K562 (cell line): ENCODE data around the gene GLI3. TPM values are rescaled to one million over a fixed set of nuclear protein-coding genes. Genes with fewer than 3 reads are reported as not detected.

Source experiments
- ATAC-seq: fragments of 200-7000 bp; cut with Tn5 transposase; 3 replicates; pipeline ENCODE4 v1.9.1; 2020; ENCODE audit warnings: moderate library complexity
- BruUV-seq: library from RNA; stranded (reverse); fragments of 400-500 nt; replicated peaks from 2 replicates; lab custom pipeline; 2021; lab: Mats Ljungman, UMichigan
- CTCF ChIA-PET: fragments of 300-600 bp; formaldehyde crosslinking; extraction: SDS; loops from one replicate; lab custom pipeline; 2021; ENCODE audit warnings: low intra/inter-chr PET ratio; lab: Yijun Ruan, JAX
- POLR2A ChIA-PET: fragments of 300-600, 350-650 bp; sonication (Branson Sonifier 250); formaldehyde crosslinking; extraction: SDS; loops from one replicate; lab custom pipeline; 2021; ENCODE audit warnings: antibody characterized with exemption, inconsistent platforms; lab: Yijun Ruan, JAX
- DNase-seq, 4 experiments: peaks; one replicate each; pipeline versions ENCODE4 v3.0.0 to v3.0.0-alpha.2; 2011 to 2018; ENCODE audit warnings: low spot score in 3 of 4, mixed read lengths in 3 of 4; ENCODE audit errors: extremely low read depth in 1 of 4
- FAIRE-seq: peaks from 2 replicates; lab custom pipeline; 2011; peaks lifted over from hg19 to GRCh38; lab: Jason Lieb, UNC
- H2AFZ ChIP-seq: 2 replicates; pipeline ENCODE4 v1.6.0; 2011; ENCODE audit warnings: low read depth, low read length, control low read depth, inconsistent platforms
- H3K27ac ChIP-seq: fragments of 200-600 bp; 3 replicates; pipeline ENCODE4 v1.8.0; 2011; ENCODE audit warnings: low read depth, mild to moderate bottlenecking, control low read depth, inconsistent platforms, low read length, moderate library complexity, mixed read lengths; ENCODE audit errors: extremely low read depth
- H3K27me3 ChIP-seq, 2 experiments: fragments of 300-600 bp in 1 of 2; 2 replicates in 1 of 2; 3 replicates in 1 of 2; pipeline versions ENCODE4 v1.6.0 to v1.8.0; 2011; ENCODE audit warnings: inconsistent platforms in 2 of 2, low read length in 2 of 2, mild to moderate bottlenecking in 1 of 2, mixed read lengths in 1 of 2, moderate library complexity in 1 of 2; ENCODE audit not compliant: control insufficient read depth in 2 of 2, insufficient read depth in 2 of 2
- H3K36me3 ChIP-seq: fragments of 300-600 bp; 3 replicates; pipeline ENCODE4 v1.8.0; 2011; ENCODE audit warnings: mild to moderate bottlenecking, low read length, inconsistent platforms; ENCODE audit not compliant: control insufficient read depth, insufficient read depth
- H3K4me1 ChIP-seq, 2 experiments: fragments of 200-600 bp in 1 of 2; replicated peaks in 1 of 2; 2 replicates in 1 of 2; 3 replicates in 1 of 2; pipeline versions ENCODE4 v1.5.1 to v1.8.0; 2011; ENCODE audit warnings: inconsistent platforms in 2 of 2, low read length in 2 of 2, mild to moderate bottlenecking in 1 of 2, mixed read lengths in 1 of 2, moderate library complexity in 1 of 2; ENCODE audit not compliant: control insufficient read depth in 2 of 2, insufficient read depth in 2 of 2
- H3K4me2 ChIP-seq: 2 replicates; pipeline ENCODE4 v1.6.1; 2011; ENCODE audit warnings: low read length, control low read depth, inconsistent platforms, mixed read lengths; ENCODE audit not compliant: insufficient read depth
- H3K4me3 ChIP-seq: fragments of 200-600 bp; sonication (generic), shearing (Covaris generic); 2 replicates; pipeline ENCODE4 v1.5.1; 2016; ENCODE audit warnings: control low read depth, inconsistent platforms
- H3K79me2 ChIP-seq: fragments of 200-600 bp; 3 replicates; pipeline ENCODE4 v1.8.0; 2011; ENCODE audit warnings: low read length, inconsistent platforms; ENCODE audit not compliant: control insufficient read depth, insufficient read depth
- H3K9ac ChIP-seq, 2 experiments: 2 replicates each; pipeline versions ENCODE4 v1.6.0 to v1.6.1; 2011; ENCODE audit warnings: low read depth in 2 of 2, low read length in 2 of 2, control low read depth in 1 of 2, inconsistent platforms in 1 of 2, mild to moderate bottlenecking in 1 of 2, mixed read lengths in 1 of 2; ENCODE audit not compliant: insufficient read depth in 1 of 2
- H3K9me1 ChIP-seq: one replicate; pipeline ENCODE4 v1.6.0; 2011; ENCODE audit warnings: inconsistent platforms, mild to moderate bottlenecking, low read length, moderate library complexity; ENCODE audit not compliant: control insufficient read depth, insufficient read depth
- H3K9me3 ChIP-seq: replicated peaks from 2 replicates; pipeline ENCODE4 v1.5.1; 2011; ENCODE audit warnings: low read depth, low read length, inconsistent platforms; ENCODE audit not compliant: control insufficient read depth, insufficient read depth
- H4K20me1 ChIP-seq: replicated peaks from 2 replicates; pipeline ENCODE4 v1.6.1; 2011; ENCODE audit warnings: low read length, inconsistent platforms, mixed read lengths; ENCODE audit not compliant: control insufficient read depth, insufficient read depth
- ERF ChIP-seq: fragments of 450-650 bp; formaldehyde crosslinking; IDR thresholded peaks from 2 replicates; pipeline ENCODE4 v1.4.0; 2020; ENCODE audit warnings: mild to moderate bottlenecking, mixed read lengths
- HDAC2 ChIP-seq: fragments of 450-650 bp; IDR thresholded peaks from 2 replicates; pipeline ENCODE4 v1.6.1; 2016; ENCODE audit warnings: mild to moderate bottlenecking
- HDAC6 ChIP-seq: IDR thresholded peaks from 2 replicates; pipeline ENCODE4 v1.6.1; 2012; ENCODE audit warnings: low read depth, mild to moderate bottlenecking, control low read depth, inconsistent platforms, low read length, moderate library complexity
- PBX2 ChIP-seq, 2 experiments: IDR thresholded peaks in 1 of 2; conservative IDR thresholded peaks in 1 of 2; 2 replicates each; pipeline ENCODE4 v1.6.1; 2016; ENCODE audit warnings: low read depth in 2 of 2, mild to moderate bottlenecking in 1 of 2, missing compliant biosample characterization in 1 of 2, missing genetic modification characterization in 1 of 2, moderate library complexity in 1 of 2
- PRPF4 ChIP-seq: fragments of 200-400 bp; formaldehyde crosslinking; IDR thresholded peaks from one replicate; pipeline ENCODE4 v1.6.1; 2017; ENCODE audit warnings: low read length, low read depth, mild to moderate bottlenecking; ENCODE audit not compliant: insufficient read depth, poor library complexity, severe bottlenecking
- RUNX1 ChIP-seq: sonication (generic); IDR thresholded peaks from 2 replicates; pipeline ENCODE4 v1.6.1; 2016; ENCODE audit warnings: antibody characterized with exemption, low read depth
- SNIP1 ChIP-seq: fragments of 450-650 bp; IDR thresholded peaks from 2 replicates; pipeline ENCODE4 v1.7.1; 2017; ENCODE audit warnings: low read depth, mild to moderate bottlenecking
- SNRNP70 ChIP-seq: fragments of 200-400 bp; formaldehyde crosslinking; optimal IDR thresholded peaks from 2 replicates; pipeline ENCODE3; 2017; ENCODE audit warnings: low read depth, low read length
- USF1 ChIP-seq: sonication (generic); formaldehyde crosslinking; IDR thresholded peaks from 2 replicates; pipeline ENCODE4 v1.9.0; 2022; ENCODE audit warnings: mild to moderate bottlenecking, missing genetic modification reagents
- XRCC4 ChIP-seq: IDR thresholded peaks from one replicate; pipeline ENCODE4 v1.6.1; 2011; ENCODE audit not compliant: insufficient read depth, insufficient read length; ENCODE audit errors: extremely low read depth
- ZNF253 ChIP-seq: fragments of 250-450 bp; sonication (Bioruptor Pico); conservative IDR thresholded peaks from 2 replicates; pipeline ENCODE4 v1.6.1; 2021; ENCODE audit warnings: mild to moderate bottlenecking
- ZNF780A ChIP-seq: fragments of 250-450 bp; sonication (Bioruptor Pico); IDR thresholded peaks from 2 replicates; pipeline ENCODE4 v1.5.0; 2021; ENCODE audit warnings: mild to moderate bottlenecking
- WGBS: fragments of 100-300 bp; shearing (Covaris generic); methylation state at CpG from one replicate; pipeline ENCODE4 v1.1.6; 2016; ENCODE audit warnings: low coverage, mixed read lengths; ENCODE audit not compliant: insufficient coverage; ENCODE audit errors: missing lambda C conversion rate; 5-methylcytosine and 5-hydroxymethylcytosine counted together
- in situ Hi-C: fragments of 300-500 bp; cut with MboI; formaldehyde crosslinking; loops from 4 replicates; pipeline ENCODE4 v1.15.0; 2018; ENCODE audit warnings: inconsistent platforms, mixed read lengths
- intact Hi-C: fragments of 100-400 bp; cut with micrococcal nuclease; formaldehyde crosslinking; loops from 2 replicates; pipeline ENCODE4 v1.14.2; 2022
- polyA plus RNA-seq, 8 experiments: library from polyadenylated mRNA; depleted of rRNA in 4 of 8; stranded (reverse) in 5 of 8; unstranded in 3 of 8; fragments of >200 nt; fragmentation: Nextera tagmentation in 2 of 8; fragmentation: Illumina TruSeq in 1 of 8; extraction: Ambion mirVana in 2 of 8; extraction: Trizol in 1 of 8; gene quantifications; 2 replicates each; pipeline versions ENCODE4 v1.2.1 to v1.2.3, GENCODE V29; 2011 to 2014; ENCODE audit warnings: inconsistent platforms in 1 of 8, missing spikeins in 1 of 8
- total RNA-seq, 7 experiments: library from RNA; depleted of rRNA in 6 of 7; stranded (reverse); fragments of >200 nt in 6 of 7; fragmentation: Illumina TruSeq in 2 of 7; extraction: Trizol in 2 of 7; gene quantifications; 2 replicates each; pipeline versions ENCODE4 v1.2.1 to v1.2.3, GENCODE V29; 2011 to 2021; ENCODE audit warnings: low replicate concordance in 1 of 7
- TF ChIP-seq, protein P1 (sequence below), 2 experiments: IDR thresholded peaks; 2 replicates each; pipeline ENCODE4 v1.6.1; 2011; ENCODE audit warnings: borderline replicate concordance in 1 of 2, control low read depth in 1 of 2, low read depth in 1 of 2, low read length in 1 of 2, mild to moderate bottlenecking in 1 of 2, mixed read lengths in 1 of 2, moderate library complexity in 1 of 2; ENCODE audit not compliant: insufficient read depth in 1 of 2, insufficient read length in 1 of 2, poor library complexity in 1 of 2, severe bottlenecking in 1 of 2; ENCODE audit errors: extremely low read depth in 1 of 2
- TF ChIP-seq, protein P2 (sequence below): fragments of 250-450 bp; sonication (Bioruptor Pico); IDR thresholded peaks from 2 replicates; pipeline ENCODE4 v1.5.0; 2022; ENCODE audit warnings: mild to moderate bottlenecking

Gene GLI3
- total and polyA plus RNA-seq, 9 of the 15 experiments (the other 6 are each of a cell fraction or from before 2014, with no cell fraction given): 0.01 to 0.18 (median 0.07) TPM; not detected in 6

DNA sequence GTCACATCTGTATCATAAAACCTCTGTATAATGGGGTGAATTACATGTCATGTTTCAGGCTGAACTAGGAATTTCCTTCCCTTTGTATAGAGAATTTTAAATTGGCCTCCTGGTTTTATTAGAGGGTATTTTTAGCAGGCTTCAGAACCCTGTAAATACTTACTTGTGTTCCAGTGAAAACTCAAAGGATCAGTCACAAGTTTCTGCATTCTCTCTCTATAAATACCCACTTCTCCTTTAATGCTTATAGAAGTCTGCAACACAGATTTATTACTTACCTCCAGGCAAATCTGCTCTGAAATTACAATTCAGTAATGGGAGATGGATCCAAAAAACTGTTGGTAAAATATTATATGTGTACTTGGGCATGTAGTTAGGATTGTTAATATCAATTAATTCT is 161.6 kb downstream of the GLI3 start (continued):
- TF ChIP-seq ZNF253 (CRISPR knock-in tag) (no peak), SNRNP70 (no peak), SNIP1 (no peak), PRPF4 (no peak), HDAC2 (no peak)

GRCh38 chr7:42074076-42074475 is 162.9 kb downstream of the GLI3 start:
- H3K9ac ChIP-seq: no peak overlapping the region
- no peaks in the 10 kb centered on the region for H3K9me3 ChIP-seq
- H3K4me3 ChIP-seq: no peak overlapping the region
- in situ Hi-C loops: no loop called here
- POLR2A ChIA-PET: no interaction called here
- no peaks in the 10 kb centered on the region for H3K4me1 ChIP-seq
- H3K9me1 ChIP-seq: no peaks in the 10 kb centered on the region
- WGBS: 0% methylated on average over 4 of the region's 4 CpGs
- no TSS peak for BruUV-seq
- intact Hi-C loops: no loop called here
- H3K27ac ChIP-seq: no peak overlapping the region
- ATAC-seq (no peak), FAIRE-seq (no peak), DNase-seq (no peak)
- CTCF ChIA-PET: no interaction called here
- no peak overlapping the region for H2AFZ ChIP-seq
- peaks cover 0 to 10% of the 10 kb centered on the region in 2 experiments; a peak in 2 of 5 replicates for H3K27me3 ChIP-seq
- no peaks in the 10 kb centered on the region for H4K20me1 ChIP-seq
- no peaks in the 10 kb centered on the region for H3K79me2 ChIP-seq
- no peaks in the 10 kb centered on the region for H3K36me3 ChIP-seq
- no peak overlapping the region for H3K4me2 ChIP-seq
- TF ChIP-seq PBX2 (CRISPR knock-in tag; IDR thresholded peaks at IDR 0.05; ENCODE audit: low read depth) (no peak), PBX2 (tag; conservative IDR thresholded peaks at IDR 0.05; ENCODE audit: low read depth) (no peak), HDAC6 (no peak), ZNF780A (CRISPR knock-in tag) (no peak), ERF (CRISPR knock-in tag) (no peak), XRCC4 (no peak), RUNX1 (no peak), USF1 (CRISPR knock-in tag) (no peak)
- TF ChIP-seq, protein P1, sequence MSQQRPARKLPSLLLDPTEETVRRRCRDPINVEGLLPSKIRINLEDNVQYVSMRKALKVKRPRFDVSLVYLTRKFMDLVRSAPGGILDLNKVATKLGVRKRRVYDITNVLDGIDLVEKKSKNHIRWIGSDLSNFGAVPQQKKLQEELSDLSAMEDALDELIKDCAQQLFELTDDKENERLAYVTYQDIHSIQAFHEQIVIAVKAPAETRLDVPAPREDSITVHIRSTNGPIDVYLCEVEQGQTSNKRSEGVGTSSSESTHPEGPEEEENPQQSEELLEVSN (IDR thresholded peaks at IDR 0.05; ENCODE audit: borderline replicate concordance in 1 of 2, extremely low read depth in 1 of 2, insufficient read depth in 1 of 2, insufficient read length in 1 of 2, low read depth in 1 of 2, low read length in 1 of 2, poor library complexity in 1 of 2, severe bottlenecking in 1 of 2): no peak
- TF ChIP-seq, protein P2, sequence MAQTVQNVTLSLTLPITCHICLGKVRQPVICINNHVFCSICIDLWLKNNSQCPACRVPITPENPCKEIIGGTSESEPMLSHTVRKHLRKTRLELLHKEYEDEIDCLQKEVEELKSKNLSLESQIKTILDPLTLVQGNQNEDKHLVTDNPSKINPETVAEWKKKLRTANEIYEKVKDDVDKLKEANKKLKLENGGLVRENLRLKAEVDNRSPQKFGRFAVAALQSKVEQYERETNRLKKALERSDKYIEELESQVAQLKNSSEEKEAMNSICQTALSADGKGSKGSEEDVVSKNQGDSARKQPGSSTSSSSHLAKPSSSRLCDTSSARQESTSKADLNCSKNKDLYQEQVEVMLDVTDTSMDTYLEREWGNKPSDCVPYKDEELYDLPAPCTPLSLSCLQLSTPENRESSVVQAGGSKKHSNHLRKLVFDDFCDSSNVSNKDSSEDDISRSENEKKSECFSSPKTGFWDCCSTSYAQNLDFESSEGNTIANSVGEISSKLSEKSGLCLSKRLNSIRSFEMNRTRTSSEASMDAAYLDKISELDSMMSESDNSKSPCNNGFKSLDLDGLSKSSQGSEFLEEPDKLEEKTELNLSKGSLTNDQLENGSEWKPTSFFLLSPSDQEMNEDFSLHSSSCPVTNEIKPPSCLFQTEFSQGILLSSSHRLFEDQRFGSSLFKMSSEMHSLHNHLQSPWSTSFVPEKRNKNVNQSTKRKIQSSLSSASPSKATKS (CRISPR knock-in tag): no peak
